Stimulated activated CD8-positive, alpha-beta memory T cell treated with anti-CD3 and anti-CD28 coated beads, Interleukin-7, amount 100 ng/mL, for 48 hours (primary cell): ENCODE results near the gene ANAPC7.
"Not testable (repeated sequence)": the region's sequence is repeated elsewhere in the genome, so short reads cannot be mapped to it uniquely, and the experiment has no call there.

Experiments
- DNase-seq, 2 donors: peaks; one replicate each; pipeline ENCODE4 v3.0.0-alpha.2; 2020; ENCODE audit warnings: low read depth in 1 of 2; ENCODE audit errors: extremely low read depth in 1 of 2

The ANAPC7 gene, protein sequence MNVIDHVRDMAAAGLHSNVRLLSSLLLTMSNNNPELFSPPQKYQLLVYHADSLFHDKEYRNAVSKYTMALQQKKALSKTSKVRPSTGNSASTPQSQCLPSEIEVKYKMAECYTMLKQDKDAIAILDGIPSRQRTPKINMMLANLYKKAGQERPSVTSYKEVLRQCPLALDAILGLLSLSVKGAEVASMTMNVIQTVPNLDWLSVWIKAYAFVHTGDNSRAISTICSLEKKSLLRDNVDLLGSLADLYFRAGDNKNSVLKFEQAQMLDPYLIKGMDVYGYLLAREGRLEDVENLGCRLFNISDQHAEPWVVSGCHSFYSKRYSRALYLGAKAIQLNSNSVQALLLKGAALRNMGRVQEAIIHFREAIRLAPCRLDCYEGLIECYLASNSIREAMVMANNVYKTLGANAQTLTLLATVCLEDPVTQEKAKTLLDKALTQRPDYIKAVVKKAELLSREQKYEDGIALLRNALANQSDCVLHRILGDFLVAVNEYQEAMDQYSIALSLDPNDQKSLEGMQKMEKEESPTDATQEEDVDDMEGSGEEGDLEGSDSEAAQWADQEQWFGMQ

GRCh38 chr12:110403146-110403975, at the start of gene ANAPC7:
Gene ANAPC7, minus strand, starts transcription at chr12:110403708. Its CDS starts 81 bp downstream, at chr12:110403627.
- DNase-seq, result peak; percentile 62 to 76

GRCh38 chr12:110451263-110451662, 47.8 kb upstream of the ANAPC7 start:
- DNase-seq, result no peak

- DNase-seq, result peak; percentile 90 to 91
Measured at GRCh38 chr12:110449799-110450497, 46.4 kb upstream of the ANAPC7 start, which contains the start of gene ARPC3. Gene ARPC3, minus strand, starts transcription at chr12:110450337. Its CDS starts 77 bp downstream, at chr12:110450260.

DNA sequence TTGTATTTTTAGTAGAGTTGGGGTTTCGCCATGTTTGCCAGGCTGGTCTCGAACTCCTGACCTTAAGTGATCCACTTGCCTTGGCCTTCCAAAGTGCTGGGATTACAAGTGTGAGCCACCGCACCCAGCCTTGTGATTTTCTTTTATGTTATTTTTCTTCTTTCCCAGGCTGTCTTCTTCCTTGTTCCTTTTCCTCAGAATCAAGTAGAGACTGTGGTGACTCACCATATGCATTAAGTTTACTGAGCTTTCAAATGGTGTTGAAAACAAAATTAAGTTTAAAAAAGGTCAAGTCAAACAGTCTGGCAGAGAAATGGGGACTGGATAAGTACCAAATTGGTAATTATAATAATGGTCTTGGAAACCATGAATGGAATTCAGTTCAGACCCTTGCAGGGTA, 40.9 kb upstream of the ANAPC7 start:
- DNase-seq, result no peak

DNA sequence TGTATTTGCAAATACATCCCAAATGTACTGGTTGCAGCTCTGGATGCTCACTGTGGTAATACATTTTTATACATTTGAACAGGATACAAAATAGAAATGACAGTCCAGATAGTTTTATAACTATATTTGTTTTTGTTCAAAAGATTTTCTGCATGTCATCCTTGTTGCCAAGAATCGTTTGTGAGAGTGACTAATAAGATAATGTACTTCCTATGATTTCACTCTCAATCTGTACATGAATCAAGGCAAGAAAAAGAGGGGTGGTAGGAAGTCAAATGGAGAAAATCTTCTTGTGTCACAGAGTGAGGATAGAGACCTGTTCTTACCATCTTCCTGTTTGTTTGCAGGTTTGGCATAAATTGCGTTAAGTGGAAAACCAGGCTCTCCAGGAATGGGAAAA, 32.7 kb upstream of the ANAPC7 start:
- DNase-seq, result no peak

GRCh38 chr12:110431957-110432587, 28.6 kb upstream of the ANAPC7 start:
- no peak for DNase-seq

DNA sequence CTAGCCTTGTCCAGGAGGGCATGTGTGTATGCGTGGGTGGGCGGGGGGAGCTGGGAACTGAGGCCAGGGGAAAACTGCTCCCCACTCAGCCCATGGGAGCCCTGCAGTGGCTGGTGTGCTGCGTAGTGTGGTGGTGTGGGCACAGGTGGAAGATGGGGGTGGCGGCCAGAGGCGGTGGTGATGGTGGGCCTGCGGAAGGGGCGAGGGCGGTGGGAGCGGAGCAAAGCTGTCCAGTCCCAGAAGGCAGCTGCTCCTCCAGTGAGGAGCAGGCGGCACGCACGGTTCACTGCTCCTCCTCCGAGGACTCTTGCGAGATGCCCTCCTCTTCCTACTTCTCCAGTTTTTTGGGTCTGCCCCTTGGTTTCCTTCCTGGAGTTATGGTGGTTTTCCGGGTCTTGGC, 26.2 kb upstream of the ANAPC7 start:
- DNase-seq, result not testable (repeated sequence)

- DNase-seq, result no peak
Measured at GRCh38 chr12:110426406-110426805, 22.9 kb upstream of the ANAPC7 start.

- DNase-seq, result no peak
Measured at GRCh38 chr12:110424237-110424636, 20.7 kb upstream of the ANAPC7 start.

DNA sequence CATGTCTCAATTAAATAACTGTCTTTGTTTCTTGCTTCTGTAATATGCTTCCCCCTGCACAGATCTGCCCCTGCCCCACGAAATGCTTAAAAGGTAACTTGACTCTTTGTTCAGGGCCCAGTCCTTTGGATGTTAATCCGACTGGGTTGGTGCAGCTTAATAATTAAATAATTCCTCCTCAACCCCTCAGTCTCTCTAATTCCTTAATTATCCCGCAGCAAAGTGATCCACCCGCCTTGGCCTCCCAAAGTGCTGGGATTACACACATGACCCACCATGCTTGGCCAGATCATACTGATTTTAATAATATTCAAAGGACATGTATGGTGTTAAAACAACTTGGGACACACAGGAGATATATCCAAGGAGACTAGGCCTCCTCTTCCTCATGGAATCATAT, 18.2 kb upstream of the ANAPC7 start:
- DNase-seq, result no peak

- no peak for DNase-seq
Measured at GRCh38 chr12:110421159-110421661, 17.7 kb upstream of the ANAPC7 start.

GRCh38 chr12:110420644-110421043, 17.1 kb upstream of the ANAPC7 start:
- not testable (repeated sequence) for DNase-seq

- DNase-seq, result not testable (repeated sequence)
Measured at GRCh38 chr12:110417113-110417512, 13.6 kb upstream of the ANAPC7 start.

GRCh38 chr12:110410086-110410485, 6.6 kb upstream of the ANAPC7 start:
- DNase-seq, result not testable (repeated sequence)

- not testable (repeated sequence) for DNase-seq
Measured at GRCh38 chr12:110405126-110405662, 1.7 kb upstream of the ANAPC7 start.

DNA sequence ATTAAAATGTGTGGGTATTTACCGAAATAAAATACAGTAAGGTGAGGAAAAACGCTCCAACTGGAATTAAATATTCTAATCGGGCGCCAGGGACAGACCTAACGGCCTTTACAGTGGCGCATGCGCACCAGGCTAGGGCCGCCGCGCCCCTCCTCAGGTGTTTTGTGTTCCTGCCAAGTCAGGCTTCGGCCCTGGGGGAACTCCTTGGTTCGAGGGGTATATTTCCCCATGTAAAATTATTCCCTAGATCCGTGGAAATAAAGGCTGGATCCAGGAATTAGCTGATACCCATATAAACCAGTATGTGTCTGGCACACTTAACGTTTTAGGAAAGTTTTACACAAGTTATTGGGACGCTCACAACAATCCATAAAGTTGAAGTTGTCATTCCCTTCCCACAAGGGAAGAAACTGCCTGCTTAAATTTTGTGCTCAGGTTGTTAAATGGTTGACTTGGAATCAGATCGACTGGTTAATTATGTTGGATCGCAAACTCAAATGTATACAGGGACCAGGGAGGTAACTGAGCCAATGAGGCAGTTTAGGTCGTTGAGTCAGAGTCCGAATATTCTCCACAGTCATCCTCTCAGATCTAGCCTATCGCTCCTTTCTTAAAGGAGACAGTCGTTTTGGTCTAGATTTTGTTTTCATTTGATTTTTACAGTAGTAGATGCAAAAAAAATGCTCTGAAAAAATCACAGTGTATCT, 621 bp upstream of the ANAPC7 start:
- peak; percentile 46 to 62 for DNase-seq

GRCh38 chr12:110382683-110383082, 20.8 kb downstream of the ANAPC7 start:
- no peak for DNase-seq

DNA sequence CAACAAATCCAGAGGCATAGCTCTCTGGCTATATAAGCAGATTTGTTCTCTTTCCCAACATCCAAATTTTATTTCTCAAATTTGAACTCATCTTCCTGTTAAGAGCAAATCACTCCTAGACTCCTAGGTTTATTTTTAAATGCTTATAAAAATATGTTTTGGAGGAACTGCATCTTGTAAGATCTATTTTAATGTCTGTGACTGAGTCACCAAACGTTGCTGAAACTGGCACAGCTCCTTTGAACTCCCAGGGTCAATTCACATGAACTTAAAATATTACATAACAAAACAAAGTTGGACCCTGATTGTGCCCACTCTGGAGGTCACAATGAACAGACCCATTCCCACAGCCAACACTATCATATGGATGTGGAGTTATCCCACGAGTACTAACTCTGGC, 23.9 kb downstream of the ANAPC7 start:
- no peak for DNase-seq

DNA sequence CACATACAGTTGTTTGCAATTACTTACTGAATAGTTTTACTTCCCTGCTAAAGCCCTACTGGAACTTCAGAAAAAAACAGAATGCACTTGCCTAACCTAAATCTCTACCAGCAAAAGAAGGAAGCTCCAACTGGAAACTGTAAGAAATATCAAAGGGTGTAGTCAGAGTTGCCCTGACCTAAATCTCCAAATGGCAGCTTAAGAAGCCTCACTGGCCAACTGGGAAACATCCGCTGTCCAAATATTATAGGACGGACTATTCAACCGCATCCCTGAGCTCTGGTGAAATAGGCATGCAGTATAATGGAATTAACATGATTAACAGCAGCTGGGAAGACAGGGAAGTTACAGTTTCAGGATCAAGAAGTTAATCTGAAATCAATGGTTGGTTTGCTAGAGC, 24.3 kb downstream of the ANAPC7 start:
- DNase-seq, result no peak
